GM12801 (cell line): ENCODE measurements around the gene GLDC.

Experiments
- TF ChIP-seq, protein P1 (sequence below): IDR thresholded peaks from one replicate; pipeline ENCODE4 v1.5.1; 2011; ENCODE audit warnings: control low read depth; ENCODE audit not compliant: insufficient read length; ENCODE audit errors: extremely low read depth

GLDC gene

DNA sequence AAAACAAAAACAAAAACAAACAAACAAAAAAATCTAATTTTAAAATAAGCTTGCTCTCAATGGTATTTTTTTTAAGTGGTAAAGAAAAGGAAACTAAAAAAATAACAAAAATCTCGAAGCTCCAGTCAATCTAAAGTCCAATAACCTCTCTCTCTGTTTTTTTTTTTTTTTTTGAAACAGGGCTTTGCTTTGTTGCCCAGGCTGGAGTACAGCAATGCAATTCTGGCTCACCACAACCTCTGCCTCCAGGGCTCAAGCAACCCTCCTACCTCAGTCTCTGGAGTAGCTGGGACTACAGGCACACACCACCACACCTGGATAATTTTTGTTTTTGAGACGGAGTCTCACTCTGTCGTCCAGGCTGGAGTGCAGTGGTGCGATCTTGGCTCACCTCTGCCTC, 25.9 kb upstream of the GLDC start:
- TF ChIP-seq, protein P1, sequence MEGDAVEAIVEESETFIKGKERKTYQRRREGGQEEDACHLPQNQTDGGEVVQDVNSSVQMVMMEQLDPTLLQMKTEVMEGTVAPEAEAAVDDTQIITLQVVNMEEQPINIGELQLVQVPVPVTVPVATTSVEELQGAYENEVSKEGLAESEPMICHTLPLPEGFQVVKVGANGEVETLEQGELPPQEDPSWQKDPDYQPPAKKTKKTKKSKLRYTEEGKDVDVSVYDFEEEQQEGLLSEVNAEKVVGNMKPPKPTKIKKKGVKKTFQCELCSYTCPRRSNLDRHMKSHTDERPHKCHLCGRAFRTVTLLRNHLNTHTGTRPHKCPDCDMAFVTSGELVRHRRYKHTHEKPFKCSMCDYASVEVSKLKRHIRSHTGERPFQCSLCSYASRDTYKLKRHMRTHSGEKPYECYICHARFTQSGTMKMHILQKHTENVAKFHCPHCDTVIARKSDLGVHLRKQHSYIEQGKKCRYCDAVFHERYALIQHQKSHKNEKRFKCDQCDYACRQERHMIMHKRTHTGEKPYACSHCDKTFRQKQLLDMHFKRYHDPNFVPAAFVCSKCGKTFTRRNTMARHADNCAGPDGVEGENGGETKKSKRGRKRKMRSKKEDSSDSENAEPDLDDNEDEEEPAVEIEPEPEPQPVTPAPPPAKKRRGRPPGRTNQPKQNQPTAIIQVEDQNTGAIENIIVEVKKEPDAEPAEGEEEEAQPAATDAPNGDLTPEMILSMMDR, result no peak

- TF ChIP-seq, protein P1, result no peak
Measured at GRCh38 chr9:6669881-6670280, 24.4 kb upstream of the GLDC start.

GRCh38 chr9:6667633-6668280, 22.2 kb upstream of the GLDC start:
- TF ChIP-seq, protein P1, result no peak

GRCh38 chr9:6667080-6667479, 21.6 kb upstream of the GLDC start:
- TF ChIP-seq, protein P1, result no peak

DNA sequence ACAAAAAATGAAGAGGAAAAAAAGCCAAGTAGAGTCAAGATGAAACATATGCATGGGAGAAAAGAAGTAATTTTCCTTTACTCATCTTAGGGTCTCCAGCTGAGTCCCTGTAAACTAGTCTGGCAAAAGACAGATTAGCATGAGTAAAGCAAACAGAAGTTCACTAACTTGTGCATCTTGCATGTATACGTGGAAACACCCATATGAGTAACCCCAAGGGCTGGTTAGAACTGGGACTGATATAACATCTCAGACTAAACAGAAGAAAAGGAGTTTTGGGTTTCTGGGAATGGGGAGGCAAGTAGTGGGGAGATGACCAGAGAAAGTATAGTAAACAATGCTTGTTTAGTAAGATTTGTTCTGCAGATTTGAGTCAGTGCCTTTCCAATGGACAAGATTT, 20.1 kb upstream of the GLDC start:
- TF ChIP-seq, protein P1, result no peak

DNA sequence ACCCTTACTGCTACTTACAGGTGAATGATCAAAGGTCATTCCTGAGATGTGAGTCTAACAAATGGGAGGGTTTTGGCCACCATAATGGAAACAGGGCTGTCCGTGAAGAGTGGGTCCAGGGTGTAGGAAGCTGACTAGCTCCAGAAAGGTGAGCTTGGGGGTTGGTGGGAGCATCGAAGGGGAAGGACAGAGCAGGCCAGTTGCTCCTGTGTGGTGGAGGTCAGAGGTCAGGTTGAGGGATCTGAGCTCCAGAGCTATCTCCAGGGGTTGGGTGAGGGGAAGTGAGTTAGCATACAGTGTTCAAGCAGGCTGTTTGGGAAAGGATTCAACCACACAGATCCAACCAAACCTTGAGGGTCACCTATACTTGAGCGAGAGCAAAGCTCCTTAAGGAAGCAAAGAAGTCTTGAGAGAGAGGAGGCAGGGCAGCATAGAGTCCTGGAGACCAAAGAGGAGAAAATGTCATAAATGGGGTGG, 18.7 kb upstream of the GLDC start:
- TF ChIP-seq, protein P1, result no peak

DNA sequence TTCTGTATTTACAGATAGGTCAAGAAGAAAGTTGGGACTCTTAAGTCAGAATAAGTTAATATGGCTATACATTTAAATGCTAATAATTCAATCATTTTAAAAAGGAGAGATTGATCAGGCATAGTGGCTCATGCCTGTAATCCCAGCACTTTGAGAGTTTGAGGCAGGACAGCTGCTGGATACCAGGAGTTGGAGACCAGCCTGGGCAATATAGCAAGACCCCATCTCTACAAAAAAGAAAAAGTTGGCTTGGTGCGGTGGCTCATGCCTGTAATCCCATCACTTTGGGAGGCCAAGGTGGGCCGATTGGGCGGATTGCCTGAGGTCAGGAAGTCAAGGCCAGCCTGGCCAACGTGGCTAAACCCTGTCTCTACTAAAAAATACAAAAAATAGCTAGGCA, 15.0 kb upstream of the GLDC start:
- TF ChIP-seq, protein P1, result no peak
